ENCODE measurements around the gene ASIC4. TPM values are rescaled to one million over a fixed set of nuclear protein-coding genes. Genes with fewer than 3 reads are reported as not detected.
A peak's percentile ranks its signal among the peaks of the same experiment; 100 is the strongest.

The ASIC4 gene
- total RNA-seq, 1 donor from 2014 or later = not detected

- no peak for DNase-seq (ENCODE audit: low read depth)
- no peak for TF ChIP-seq CTCF (IDR thresholded peaks at IDR 0.05; ENCODE audit: insufficient read depth, low read length, poor library complexity, severe bottlenecking)
- Histone ChIP-seq H3K27me3 (ENCODE audit: control insufficient read depth, insufficient read depth, low read length) (peaks cover 59% of the 10 kb centered on the region), H3K36me3 (ENCODE audit: control insufficient read depth, insufficient read depth, low read length) (no peaks in the 10 kb centered on the region), H3K4me3 (ENCODE audit: low read depth, low read length) (no peak overlapping the region)
Measured at GRCh38 chr2:219496825-219497494, 17.3 kb upstream of the ASIC4 start.

- H3K36me3 ChIP-seq (ENCODE audit: control insufficient read depth, insufficient read depth, low read length) = peaks cover under 1% of the 10 kb centered on the region
- peak overlapping the region; percentile 82 for H3K4me3 ChIP-seq (ENCODE audit: low read depth, low read length)
- peaks cover 53% of the 10 kb centered on the region for H3K27me3 ChIP-seq (ENCODE audit: control insufficient read depth, insufficient read depth, low read length)
- no peak for DNase-seq (ENCODE audit: low read depth)
- no peak for TF ChIP-seq CTCF (IDR thresholded peaks at IDR 0.05; ENCODE audit: insufficient read depth, low read length, poor library complexity, severe bottlenecking)
Measured at GRCh38 chr2:219497495-219498279, 16.6 kb upstream of the ASIC4 start.

GRCh38 chr2:219498280-219499057 is 15.8 kb upstream of the ASIC4 start, which contains the start of gene GMPPA:
Gene GMPPA, plus strand, starts transcription at chr2:219498891. Its CDS starts 1,085 bp downstream, at chr2:219499976.
- H3K36me3 ChIP-seq (ENCODE audit: control insufficient read depth, insufficient read depth, low read length) = peaks cover 2% of the 10 kb centered on the region
- TF ChIP-seq CTCF (IDR thresholded peaks at IDR 0.05; ENCODE audit: insufficient read depth, low read length, poor library complexity, severe bottlenecking) = no peak
- H3K27me3 ChIP-seq (ENCODE audit: control insufficient read depth, insufficient read depth, low read length) = peaks cover 46% of the 10 kb centered on the region
- DNase-seq (ENCODE audit: low read depth) = peak; percentile 98
- H3K4me3 ChIP-seq (ENCODE audit: low read depth, low read length) = peak within 1 kb of the TSS; percentile 82

GRCh38 chr2:219499058-219499307 is 15.3 kb upstream of the ASIC4 start:
- H3K27me3 ChIP-seq (ENCODE audit: control insufficient read depth, insufficient read depth, low read length) = peaks cover 41% of the 10 kb centered on the region
- no peak for TF ChIP-seq CTCF (IDR thresholded peaks at IDR 0.05; ENCODE audit: insufficient read depth, low read length, poor library complexity, severe bottlenecking)
- H3K36me3 ChIP-seq (ENCODE audit: control insufficient read depth, insufficient read depth, low read length) = peaks cover 3% of the 10 kb centered on the region
- H3K4me3 ChIP-seq (ENCODE audit: low read depth, low read length) = peak overlapping the region; percentile 82
- no peak for DNase-seq (ENCODE audit: low read depth)

- peaks cover 36% of the 10 kb centered on the region for H3K27me3 ChIP-seq (ENCODE audit: control insufficient read depth, insufficient read depth, low read length)
- DNase-seq (ENCODE audit: low read depth) = no peak
- peak overlapping the region; percentile 82 for H3K4me3 ChIP-seq (ENCODE audit: low read depth, low read length)
- peaks cover 3% of the 10 kb centered on the region for H3K36me3 ChIP-seq (ENCODE audit: control insufficient read depth, insufficient read depth, low read length)
- no peak for TF ChIP-seq CTCF (IDR thresholded peaks at IDR 0.05; ENCODE audit: insufficient read depth, low read length, poor library complexity, severe bottlenecking)
Measured at GRCh38 chr2:219499555-219499954, 14.7 kb upstream of the ASIC4 start.

Data from kidney epithelial cell (primary cell).